GM13976 (cell line): ENCODE measurements around the gene GLRX2.

ENCODE experiments used
- DNase-seq: peaks from one replicate; pipeline ENCODE4 v3.0.0; 2012; ENCODE audit warnings: low spot score
- in situ Hi-C: fragments of 300-500 bp; cut with MboI; formaldehyde crosslinking; loops from one replicate; pipeline ENCODE4 v1.12.0; 2022; ENCODE audit warnings: low sequenced_read_pairs, mixed read lengths, inconsistent platforms; ENCODE audit not compliant: unreplicated experiment
- TF ChIP-seq, protein P1 (sequence below): IDR thresholded peaks from 2 replicates; pipeline ENCODE4 v1.5.1; 2012; ENCODE audit warnings: borderline replicate concordance, mild to moderate bottlenecking; ENCODE audit not compliant: insufficient read depth; ENCODE audit errors: extremely low read depth, missing control alignments, control extremely low read depth

GLRX2 gene

DNA sequence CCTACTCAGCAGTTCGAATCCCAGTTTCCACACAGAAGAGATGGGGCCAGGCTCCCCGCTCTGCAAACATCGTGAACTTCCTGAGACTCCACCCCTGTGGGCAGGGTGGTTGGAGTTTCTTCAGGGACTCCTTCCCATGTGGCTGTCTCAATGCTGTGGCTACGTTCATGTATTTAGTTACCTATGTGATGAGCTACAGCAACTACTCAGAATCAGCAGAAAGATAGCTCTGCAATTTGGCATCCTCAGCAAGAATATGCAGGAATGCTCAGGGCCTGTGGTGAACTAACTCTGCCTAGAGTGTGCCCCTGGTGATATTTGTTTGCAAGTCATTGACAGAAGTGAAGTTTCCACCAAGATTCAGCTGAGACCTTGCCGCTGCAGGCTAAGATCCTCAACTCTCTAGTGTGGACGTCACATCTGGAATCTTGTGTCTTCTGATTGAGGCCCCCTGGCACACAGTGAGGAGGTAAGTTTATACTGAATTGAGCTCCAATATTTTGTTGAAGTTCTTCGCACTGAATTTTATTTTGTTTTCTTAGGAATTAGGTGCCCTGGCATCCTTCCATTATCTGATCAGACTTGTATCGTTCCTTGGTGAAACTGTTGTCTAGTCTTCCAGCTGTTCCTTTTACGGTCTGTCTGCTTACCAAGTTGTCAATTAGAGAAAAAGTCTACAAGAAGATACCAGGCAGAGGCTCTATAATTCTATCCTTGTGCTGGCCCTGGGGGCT, 8.2 kb upstream of the GLRX2 start:
- no peak for DNase-seq
- in situ Hi-C loops, result loop anchor here (25.0 kb wide), 1 partner anchor 301 kb away; the partner anchor contains the start of gene RGS2
- TF ChIP-seq, protein P1, sequence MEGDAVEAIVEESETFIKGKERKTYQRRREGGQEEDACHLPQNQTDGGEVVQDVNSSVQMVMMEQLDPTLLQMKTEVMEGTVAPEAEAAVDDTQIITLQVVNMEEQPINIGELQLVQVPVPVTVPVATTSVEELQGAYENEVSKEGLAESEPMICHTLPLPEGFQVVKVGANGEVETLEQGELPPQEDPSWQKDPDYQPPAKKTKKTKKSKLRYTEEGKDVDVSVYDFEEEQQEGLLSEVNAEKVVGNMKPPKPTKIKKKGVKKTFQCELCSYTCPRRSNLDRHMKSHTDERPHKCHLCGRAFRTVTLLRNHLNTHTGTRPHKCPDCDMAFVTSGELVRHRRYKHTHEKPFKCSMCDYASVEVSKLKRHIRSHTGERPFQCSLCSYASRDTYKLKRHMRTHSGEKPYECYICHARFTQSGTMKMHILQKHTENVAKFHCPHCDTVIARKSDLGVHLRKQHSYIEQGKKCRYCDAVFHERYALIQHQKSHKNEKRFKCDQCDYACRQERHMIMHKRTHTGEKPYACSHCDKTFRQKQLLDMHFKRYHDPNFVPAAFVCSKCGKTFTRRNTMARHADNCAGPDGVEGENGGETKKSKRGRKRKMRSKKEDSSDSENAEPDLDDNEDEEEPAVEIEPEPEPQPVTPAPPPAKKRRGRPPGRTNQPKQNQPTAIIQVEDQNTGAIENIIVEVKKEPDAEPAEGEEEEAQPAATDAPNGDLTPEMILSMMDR, result no peak

DNA sequence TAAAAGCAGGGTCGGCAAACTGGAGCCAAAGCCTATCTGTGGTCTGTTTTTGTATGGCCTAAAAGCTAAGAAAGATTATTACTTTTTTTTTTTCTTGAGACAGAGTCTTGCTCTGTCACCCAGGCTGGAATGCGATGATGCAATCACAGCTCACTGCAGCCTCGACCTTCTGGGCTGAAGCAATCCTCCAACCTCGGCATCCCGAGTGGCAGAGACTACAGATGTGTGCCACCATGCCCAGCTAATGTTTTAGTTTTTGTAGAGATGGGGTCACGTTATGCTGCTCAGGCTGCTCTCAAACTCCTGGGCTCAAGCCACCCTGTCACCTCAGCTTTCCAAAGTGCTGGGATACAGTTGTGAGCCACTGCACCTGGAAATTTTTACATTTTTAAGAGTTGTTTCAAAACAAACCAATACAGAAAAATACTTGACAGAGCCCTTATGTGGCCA, 6.5 kb upstream of the GLRX2 start:
- DNase-seq, result no peak
- in situ Hi-C loops, result loop anchor here (25.0 kb wide), 1 partner anchor 299 kb away; the partner anchor contains the start of gene RGS2
- TF ChIP-seq, protein P1, result no peak

DNA sequence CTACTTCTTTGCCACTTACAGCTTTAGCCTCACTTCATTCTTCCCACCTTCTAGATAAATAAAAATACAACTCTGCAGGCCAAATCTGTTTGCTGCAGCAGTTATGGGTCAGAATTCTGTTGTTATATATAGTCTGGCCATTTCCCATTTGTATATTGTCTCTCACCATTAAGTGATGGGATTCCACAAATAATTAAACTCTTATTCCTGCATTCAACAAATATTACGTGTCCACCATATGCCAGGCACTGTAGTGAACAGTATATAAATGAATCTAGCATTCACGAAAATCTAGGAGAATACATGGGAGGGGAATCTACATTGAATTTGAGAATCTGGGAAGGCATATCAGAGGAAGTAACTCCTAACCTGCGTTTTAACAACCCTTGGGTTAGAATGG, 5.7 kb upstream of the GLRX2 start:
- in situ Hi-C loops, result loop anchor here (25.0 kb wide), 1 partner anchor 299 kb away; the partner anchor contains the start of gene RGS2
- no peak for DNase-seq
- TF ChIP-seq, protein P1, result no peak

DNA sequence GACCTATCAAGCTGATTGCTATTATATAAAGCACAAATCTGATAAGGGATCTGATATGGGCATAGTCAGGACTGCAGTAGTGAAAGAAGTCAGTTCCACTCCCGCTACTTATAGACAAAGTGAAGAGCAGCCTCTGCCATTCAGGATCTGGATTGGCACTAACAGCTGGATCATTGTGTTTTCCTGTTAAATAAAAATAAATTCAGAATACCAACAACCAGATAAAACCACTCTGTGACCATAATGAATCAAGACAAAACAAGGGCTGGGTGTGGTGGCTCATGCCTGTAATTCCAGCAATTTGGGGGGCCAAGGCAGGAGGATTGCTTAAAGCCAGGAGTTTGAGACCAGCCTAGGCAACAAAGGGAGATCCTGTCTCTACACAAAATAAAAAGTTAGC, 5.0 kb upstream of the GLRX2 start:
- in situ Hi-C loops, result loop anchor here (25.0 kb wide), 1 partner anchor 298 kb away; the partner anchor contains the start of gene RGS2
- no peak for DNase-seq
- TF ChIP-seq, protein P1, result no peak

DNA sequence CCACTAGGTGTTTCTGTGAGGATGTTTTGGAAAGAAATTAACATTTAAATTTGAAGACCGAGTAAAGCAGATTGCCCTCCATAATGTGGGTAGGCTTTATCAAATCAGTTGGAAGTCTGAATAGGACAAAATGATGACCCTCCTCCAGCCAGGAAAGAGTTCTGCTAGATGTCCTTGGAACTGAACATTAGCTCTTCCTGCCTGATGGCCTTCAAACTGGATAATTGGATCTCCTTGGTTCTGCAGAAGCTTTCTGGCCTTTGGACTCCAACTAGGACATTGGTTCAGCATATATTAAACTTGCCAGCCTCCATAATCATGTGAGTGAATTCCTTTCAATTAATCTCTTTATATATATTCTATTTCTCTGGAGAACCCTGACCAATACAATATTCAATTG, 4.4 kb upstream of the GLRX2 start:
- TF ChIP-seq, protein P1, result no peak
- in situ Hi-C loops, result loop anchor here (25.0 kb wide), 1 partner anchor 297 kb away; the partner anchor contains the start of gene RGS2
- DNase-seq, result no peak

DNA sequence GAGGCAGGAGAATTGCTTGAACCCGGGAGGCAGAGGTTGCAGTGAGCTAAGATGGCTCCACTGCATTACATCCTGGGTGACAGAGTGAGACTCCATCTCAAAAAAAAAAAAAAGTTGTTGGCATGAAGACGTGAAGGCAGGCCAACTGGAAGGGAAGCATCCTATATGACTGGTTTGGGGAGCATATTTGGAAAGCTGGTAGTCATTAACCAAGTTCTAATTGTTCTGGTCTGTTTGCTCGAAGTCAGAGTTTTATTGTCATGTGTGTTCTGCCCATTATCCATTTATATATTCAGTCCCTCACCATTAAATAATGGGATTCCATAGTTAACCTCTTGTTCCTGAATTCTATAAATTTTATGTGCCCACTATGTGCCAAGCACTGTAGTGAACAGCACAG, 3.3 kb upstream of the GLRX2 start:
- in situ Hi-C loops, result loop anchor here (25.0 kb wide), 1 partner anchor 296 kb away; the partner anchor contains the start of gene RGS2
- TF ChIP-seq, protein P1, result no peak

More for the DNA sequence above, 3.3 kb upstream of the GLRX2 start:
- no peak for DNase-seq
